ENCODE measurements around the gene PCDHB14.
A peak's percentile ranks its signal among the peaks of the same experiment; 100 is the strongest.

DNA sequence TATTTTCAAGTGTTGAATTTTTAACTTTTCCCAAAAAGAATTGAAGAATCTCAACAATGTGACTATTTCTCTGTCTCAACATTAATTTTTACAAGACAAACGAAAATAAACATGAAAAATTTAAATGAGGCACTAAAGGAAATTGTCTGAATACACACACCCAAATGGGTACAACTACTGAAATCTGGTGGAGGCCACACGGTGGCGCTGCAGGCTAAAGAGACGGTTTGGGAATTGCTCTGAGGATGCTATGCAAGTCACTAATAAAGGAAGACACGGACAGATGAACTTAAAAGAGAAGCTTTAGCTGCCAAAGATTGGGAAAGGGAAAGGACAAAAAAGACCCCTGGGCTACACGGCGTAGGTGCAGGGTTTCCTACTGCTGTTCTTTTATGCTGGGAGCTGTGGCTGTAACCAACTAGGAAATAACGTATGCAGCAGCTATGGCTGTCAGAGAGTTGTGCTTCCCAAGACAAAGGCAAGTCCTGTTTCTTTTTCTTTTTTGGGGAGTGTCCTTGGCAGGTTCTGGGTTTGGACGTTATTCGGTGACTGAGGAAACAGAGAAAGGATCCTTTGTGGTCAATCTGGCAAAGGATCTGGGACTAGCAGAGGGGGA lies 30.9 kb upstream of the PCDHB14 start, which contains the start of gene PCDHB10:
- TF ChIP-seq, protein P1, sequence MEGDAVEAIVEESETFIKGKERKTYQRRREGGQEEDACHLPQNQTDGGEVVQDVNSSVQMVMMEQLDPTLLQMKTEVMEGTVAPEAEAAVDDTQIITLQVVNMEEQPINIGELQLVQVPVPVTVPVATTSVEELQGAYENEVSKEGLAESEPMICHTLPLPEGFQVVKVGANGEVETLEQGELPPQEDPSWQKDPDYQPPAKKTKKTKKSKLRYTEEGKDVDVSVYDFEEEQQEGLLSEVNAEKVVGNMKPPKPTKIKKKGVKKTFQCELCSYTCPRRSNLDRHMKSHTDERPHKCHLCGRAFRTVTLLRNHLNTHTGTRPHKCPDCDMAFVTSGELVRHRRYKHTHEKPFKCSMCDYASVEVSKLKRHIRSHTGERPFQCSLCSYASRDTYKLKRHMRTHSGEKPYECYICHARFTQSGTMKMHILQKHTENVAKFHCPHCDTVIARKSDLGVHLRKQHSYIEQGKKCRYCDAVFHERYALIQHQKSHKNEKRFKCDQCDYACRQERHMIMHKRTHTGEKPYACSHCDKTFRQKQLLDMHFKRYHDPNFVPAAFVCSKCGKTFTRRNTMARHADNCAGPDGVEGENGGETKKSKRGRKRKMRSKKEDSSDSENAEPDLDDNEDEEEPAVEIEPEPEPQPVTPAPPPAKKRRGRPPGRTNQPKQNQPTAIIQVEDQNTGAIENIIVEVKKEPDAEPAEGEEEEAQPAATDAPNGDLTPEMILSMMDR (conservative IDR thresholded peaks at IDR 0.05), result peak; percentile 64
- no peak for TF ChIP-seq EZH2 (IDR thresholded peaks at IDR 0.05; ENCODE audit: low read depth)

Data from PC-9 (cell line).